ENCODE data around the gene CAMK1D. TPM values are rescaled to one million over a fixed set of nuclear protein-coding genes. Genes with fewer than 3 reads are reported as not detected.

The CAMK1D gene
- total RNA-seq, 1 experiment from 2014 or later = 6.3 TPM

DNA sequence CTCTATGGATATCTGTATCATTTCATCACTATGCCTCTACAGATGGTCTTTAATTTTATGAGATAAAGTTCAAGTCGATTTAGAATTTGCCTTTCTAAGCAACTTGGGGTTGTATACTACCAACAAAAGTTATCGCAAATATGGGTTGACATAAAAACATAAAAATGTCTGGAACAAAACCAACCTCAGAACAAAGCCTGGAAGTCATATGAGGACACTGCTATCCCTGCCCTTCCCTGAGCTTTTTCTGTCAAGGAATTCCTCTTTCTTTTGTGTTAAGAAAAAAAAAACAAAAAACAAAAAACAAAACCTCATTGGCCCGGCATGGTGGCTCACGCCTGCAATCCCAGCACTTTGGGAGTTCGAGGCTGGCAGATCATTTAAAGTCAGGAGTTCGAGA, 319.3 kb downstream of the CAMK1D start:
- no peak overlapping the region for H3K27ac ChIP-seq (ENCODE audit: insufficient read length, low read depth, low read length)
- H4K91ac ChIP-seq (ENCODE audit: insufficient read length, low read depth, low read length) = no peak overlapping the region
- no peak overlapping the region for H3K4ac ChIP-seq (ENCODE audit: low read depth, low read length)
- no peak overlapping the region for H2BK120ac ChIP-seq (ENCODE audit: low read depth, low read length, poor library complexity, severe bottlenecking)
- no peak overlapping the region for H2BK20ac ChIP-seq (ENCODE audit: low read depth, low read length, poor library complexity, severe bottlenecking)
- no peak overlapping the region for H2BK15ac ChIP-seq (ENCODE audit: low read depth, low read length)
- no peak overlapping the region for H3K23ac ChIP-seq (ENCODE audit: insufficient read length, low read depth, low read length)
- H3K9ac ChIP-seq (ENCODE audit: extremely low read depth, insufficient read length, low read length) = no peak overlapping the region
- Mint-ChIP-seq H3K9me3 (no peaks in the 10 kb centered on the region; a peak in 1 of 5 replicates), H3K4me1 (no peaks in the 10 kb centered on the region; a peak in 1 of 4 replicates), H3K27me3 (ENCODE audit: low read depth) (no peaks in the 10 kb centered on the region), H3K4me3 (no peak overlapping the region), H3K27ac (no peak overlapping the region), H3K36me3 (ENCODE audit: insufficient read depth in 1 of 3, low read depth in 3 of 3) (peaks cover 0 to 3% (median 0%) of the 10 kb centered on the region in 3 experiments; a peak in 1 of 7 replicates)
- no peak overlapping the region for H2BK5ac ChIP-seq (ENCODE audit: insufficient read length, low read length)
- no peak for DNase-seq
- WGBS (ENCODE audit: extremely low coverage, insufficient read length, low lambda C conversion rate) = no CpG with 5 or more reads among the region's 6 CpGs
- no peaks in the 10 kb centered on the region for H3K27me3 ChIP-seq (ENCODE audit: insufficient read depth, low read length)
- no peak overlapping the region for H3K56ac ChIP-seq (ENCODE audit: insufficient read length, low read depth, low read length)
- no peak overlapping the region for H2BK12ac ChIP-seq (ENCODE audit: insufficient read length, low read depth, low read length)
- TF ChIP-seq, protein P1, sequence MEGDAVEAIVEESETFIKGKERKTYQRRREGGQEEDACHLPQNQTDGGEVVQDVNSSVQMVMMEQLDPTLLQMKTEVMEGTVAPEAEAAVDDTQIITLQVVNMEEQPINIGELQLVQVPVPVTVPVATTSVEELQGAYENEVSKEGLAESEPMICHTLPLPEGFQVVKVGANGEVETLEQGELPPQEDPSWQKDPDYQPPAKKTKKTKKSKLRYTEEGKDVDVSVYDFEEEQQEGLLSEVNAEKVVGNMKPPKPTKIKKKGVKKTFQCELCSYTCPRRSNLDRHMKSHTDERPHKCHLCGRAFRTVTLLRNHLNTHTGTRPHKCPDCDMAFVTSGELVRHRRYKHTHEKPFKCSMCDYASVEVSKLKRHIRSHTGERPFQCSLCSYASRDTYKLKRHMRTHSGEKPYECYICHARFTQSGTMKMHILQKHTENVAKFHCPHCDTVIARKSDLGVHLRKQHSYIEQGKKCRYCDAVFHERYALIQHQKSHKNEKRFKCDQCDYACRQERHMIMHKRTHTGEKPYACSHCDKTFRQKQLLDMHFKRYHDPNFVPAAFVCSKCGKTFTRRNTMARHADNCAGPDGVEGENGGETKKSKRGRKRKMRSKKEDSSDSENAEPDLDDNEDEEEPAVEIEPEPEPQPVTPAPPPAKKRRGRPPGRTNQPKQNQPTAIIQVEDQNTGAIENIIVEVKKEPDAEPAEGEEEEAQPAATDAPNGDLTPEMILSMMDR (conservative IDR thresholded peaks at IDR 0.05) = no peak
- H3K23me2 ChIP-seq (ENCODE audit: insufficient read length, low read depth, low read length, poor library complexity, severe bottlenecking) = no peaks in the 10 kb centered on the region
- no peak overlapping the region for H4K8ac ChIP-seq (replicated peaks; ENCODE audit: insufficient read length, low read depth, low read length)
- no peak overlapping the region for H3K18ac ChIP-seq (ENCODE audit: insufficient read length, low read depth, low read length)
- no peak overlapping the region for H2AK5ac ChIP-seq (ENCODE audit: insufficient read length, low read length)
- H3K79me1 ChIP-seq (ENCODE audit: insufficient read depth, low read depth, low read length, poor library complexity, severe bottlenecking) = no peaks in the 10 kb centered on the region
- H3K4me2 ChIP-seq (ENCODE audit: insufficient read depth, insufficient read length, low read length) = no peak overlapping the region
- no peaks in the 10 kb centered on the region for H3K4me1 ChIP-seq (ENCODE audit: insufficient read depth, low read length)
- no peak overlapping the region for H3T11ph ChIP-seq (ENCODE audit: low read length)
- H4K20me1 ChIP-seq (ENCODE audit: control insufficient read depth, insufficient read depth, insufficient read length) = no peaks in the 10 kb centered on the region
- no peaks in the 10 kb centered on the region for H3K79me2 ChIP-seq (ENCODE audit: insufficient read depth, low read length)
- H3K9me3 ChIP-seq (ENCODE audit: control insufficient read depth, low read depth, low read length) = no peaks in the 10 kb centered on the region
- H2AFZ ChIP-seq (ENCODE audit: low read length) = no peak overlapping the region
- H4K5ac ChIP-seq (ENCODE audit: insufficient read length, low read depth, low read length) = no peak overlapping the region
- no peak overlapping the region for H3K14ac ChIP-seq (ENCODE audit: insufficient read depth, low read length)

Data from H9 (cell line).